Ectodermal cell (in vitro differentiated cells): ENCODE data around the gene SYTL5. TPM values are rescaled to one million over a fixed set of nuclear protein-coding genes. Genes with fewer than 3 reads are reported as not detected.

ENCODE experiments used
- H3K27ac ChIP-seq: 2 replicates; pipeline ENCODE4 v1.7.0; 2013; ENCODE audit warnings: mild to moderate bottlenecking, low read depth, low read length; ENCODE audit not compliant: insufficient read depth, poor library complexity, severe bottlenecking
- H3K27me3 ChIP-seq: 2 replicates; pipeline ENCODE4 v1.7.0; 2013; ENCODE audit warnings: mild to moderate bottlenecking, low read length; ENCODE audit not compliant: insufficient read depth, control insufficient read depth, poor library complexity, severe bottlenecking
- H3K36me3 ChIP-seq: one replicate; pipeline ENCODE4 v1.7.0; 2013; ENCODE audit warnings: low read length; ENCODE audit not compliant: control insufficient read depth, insufficient read depth
- H3K4me1 ChIP-seq: one replicate; pipeline ENCODE4 v1.7.0; 2013; ENCODE audit warnings: low read length; ENCODE audit not compliant: control insufficient read depth, insufficient read depth
- H3K4me3 ChIP-seq: 2 replicates; pipeline ENCODE4 v1.7.0; 2013; ENCODE audit warnings: low read depth, low read length, control low read depth; ENCODE audit not compliant: insufficient read depth
- H3K9me3 ChIP-seq: 2 replicates; pipeline ENCODE4 v1.7.0; 2013; ENCODE audit warnings: mild to moderate bottlenecking, low read length, moderate library complexity; ENCODE audit not compliant: control insufficient read depth
- WGBS, 2 experiments: methylation state at CpG; one replicate each; pipeline ENCODE4 v1.1.7; 2013; ENCODE audit warnings: missing lambda C conversion rate in 2 of 2; 5-methylcytosine and 5-hydroxymethylcytosine counted together
- polyA plus RNA-seq, 4 experiments: library from polyadenylated mRNA; stranded (reverse); fragments of 50-300 nt; gene quantifications; one replicate each; pipeline ENCODE4 v1.2.3, GENCODE V29; 2013

Gene SYTL5
- 1.6 TPM for polyA plus RNA-seq (2013, experiment 1 of 4)
- polyA plus RNA-seq (2013, experiment 2 of 4) = 1.1 TPM
- 0.80 TPM for polyA plus RNA-seq (2013, experiment 3 of 4)
- polyA plus RNA-seq (2013, experiment 4 of 4) = 0.93 TPM

- no peak within 1 kb of the TSS for H3K4me3 ChIP-seq
- WGBS, 2 experiments = 80% methylated on average over 1 of the region's 1 CpG; no CpG with 5 or more reads in 1 of the 2 experiments
- H3K4me1 ChIP-seq = no peaks in the 10 kb centered on the region
- no peak within 1 kb of the TSS for H3K27ac ChIP-seq
- H3K27me3 ChIP-seq = no peaks in the 10 kb centered on the region
- no peaks in the 10 kb centered on the region for H3K9me3 ChIP-seq
- no peaks in the 10 kb centered on the region for H3K36me3 ChIP-seq
These were observed at the start of gene SYTL5 for GRCh38 chrX:38006291-38006690. Gene SYTL5, plus strand, starts transcription at chrX:38006553. Its CDS starts 27,337 bp downstream, at chrX:38033890.

- 67 to 81% methylated on average over 6 to 7 of the region's 7 CpGs for WGBS, 2 experiments
- H3K27ac ChIP-seq = no peak overlapping the region
- no peak overlapping the region for H3K4me3 ChIP-seq
- no peaks in the 10 kb centered on the region for H3K9me3 ChIP-seq
- no peaks in the 10 kb centered on the region for H3K36me3 ChIP-seq
- H3K4me1 ChIP-seq = no peaks in the 10 kb centered on the region
- no peaks in the 10 kb centered on the region for H3K27me3 ChIP-seq
These were observed 47.7 kb upstream of the SYTL5 start for GRCh38 chrX:37958525-37959211.

GRCh38 chrX:37959212-37960021 is 46.9 kb upstream of the SYTL5 start:
- Histone ChIP-seq H3K27me3 (no peaks in the 10 kb centered on the region), H3K36me3 (no peaks in the 10 kb centered on the region), H3K4me3 (no peak overlapping the region), H3K27ac (no peak overlapping the region), H3K9me3 (no peaks in the 10 kb centered on the region), H3K4me1 (no peaks in the 10 kb centered on the region)
- WGBS, 2 experiments = 93 to 95% methylated on average over 14 to 15 of the region's 15 CpGs

- no peaks in the 10 kb centered on the region for H3K27me3 ChIP-seq
- WGBS, 2 experiments = 93% methylated on average over 1 of the region's 1 CpG; no CpG with 5 or more reads in 1 of the 2 experiments
These were observed 45.2 kb upstream of the SYTL5 start for GRCh38 chrX:37961118-37961517.

GRCh38 chrX:37967714-37968113 is 38.6 kb upstream of the SYTL5 start:
- H3K36me3 ChIP-seq = no peaks in the 10 kb centered on the region
- H3K27me3 ChIP-seq = no peaks in the 10 kb centered on the region
- WGBS, 2 experiments = 94 to 96% methylated on average over 2 of the region's 2 CpGs
- no peak overlapping the region for H3K4me3 ChIP-seq
- no peak overlapping the region for H3K27ac ChIP-seq
- H3K4me1 ChIP-seq = no peaks in the 10 kb centered on the region
- no peaks in the 10 kb centered on the region for H3K9me3 ChIP-seq

More at GRCh38 chrX:37961118-37961517, 45.2 kb upstream of the SYTL5 start:
- Histone ChIP-seq H3K9me3 (no peaks in the 10 kb centered on the region), H3K4me1 (no peaks in the 10 kb centered on the region), H3K27ac (no peak overlapping the region), H3K36me3 (no peaks in the 10 kb centered on the region), H3K4me3 (no peak overlapping the region)

GRCh38 chrX:37975421-37975820 is 30.9 kb upstream of the SYTL5 start:
- WGBS, 2 experiments = no CpG with 5 or more reads among the region's 3 CpGs
- H3K36me3 ChIP-seq = no peaks in the 10 kb centered on the region
- no peaks in the 10 kb centered on the region for H3K27me3 ChIP-seq
- H3K4me3 ChIP-seq = no peak overlapping the region
- no peaks in the 10 kb centered on the region for H3K4me1 ChIP-seq
- no peaks in the 10 kb centered on the region for H3K9me3 ChIP-seq
- H3K27ac ChIP-seq = no peak overlapping the region

- no CpG with 5 or more reads among the region's 1 CpG for WGBS, 2 experiments
These were observed 30.2 kb upstream of the SYTL5 start for GRCh38 chrX:37976153-37976552.

GRCh38 chrX:37984880-37985279 is 21.5 kb upstream of the SYTL5 start:
- H3K27ac ChIP-seq = no peak overlapping the region
- no peaks in the 10 kb centered on the region for H3K9me3 ChIP-seq
- H3K27me3 ChIP-seq = no peaks in the 10 kb centered on the region
- H3K4me3 ChIP-seq = no peak overlapping the region
- H3K4me1 ChIP-seq = no peaks in the 10 kb centered on the region
- no peaks in the 10 kb centered on the region for H3K36me3 ChIP-seq

More at GRCh38 chrX:37976153-37976552, 30.2 kb upstream of the SYTL5 start:
- Histone ChIP-seq H3K27ac (no peak overlapping the region), H3K4me3 (no peak overlapping the region), H3K36me3 (no peaks in the 10 kb centered on the region), H3K4me1 (no peaks in the 10 kb centered on the region), H3K27me3 (no peaks in the 10 kb centered on the region), H3K9me3 (no peaks in the 10 kb centered on the region)

GRCh38 chrX:37986893-37987292 is 19.5 kb upstream of the SYTL5 start:
- Histone ChIP-seq H3K4me1 (no peaks in the 10 kb centered on the region), H3K27ac (no peak overlapping the region)
- 86 to 90% methylated on average over 1 of the region's 1 CpG for WGBS, 2 experiments

GRCh38 chrX:37989304-37989703 is 17.0 kb upstream of the SYTL5 start:
- Histone ChIP-seq H3K27me3 (no peaks in the 10 kb centered on the region), H3K4me1 (no peaks in the 10 kb centered on the region), H3K4me3 (no peak overlapping the region), H3K9me3 (no peaks in the 10 kb centered on the region), H3K27ac (no peak overlapping the region), H3K36me3 (no peaks in the 10 kb centered on the region)

More at GRCh38 chrX:37986893-37987292, 19.5 kb upstream of the SYTL5 start:
- Histone ChIP-seq H3K36me3 (no peaks in the 10 kb centered on the region), H3K27me3 (no peaks in the 10 kb centered on the region), H3K9me3 (no peaks in the 10 kb centered on the region), H3K4me3 (no peak overlapping the region)
